A673 (cell line): ENCODE data around the gene ZIM2.

ENCODE experiments used
- EZH2 ChIP-seq: fragments of 200-600 bp; sonication (generic); IDR thresholded peaks from 2 replicates; pipeline ENCODE4 v1.6.1; 2017; ENCODE audit warnings: borderline replicate concordance, low read depth, mild to moderate bottlenecking, mixed read lengths, antibody characterized with exemption, low read length; ENCODE audit not compliant: poor library complexity, severe bottlenecking
- TF ChIP-seq, protein P1 (sequence below): fragments of 300-800, 200-600 bp; sonication (generic); conservative IDR thresholded peaks from 2 replicates; pipeline ENCODE4 v1.5.1; 2017; ENCODE audit warnings: low read depth, mild to moderate bottlenecking, antibody characterized with exemption, low read length, moderate library complexity, mixed read lengths

DNA sequence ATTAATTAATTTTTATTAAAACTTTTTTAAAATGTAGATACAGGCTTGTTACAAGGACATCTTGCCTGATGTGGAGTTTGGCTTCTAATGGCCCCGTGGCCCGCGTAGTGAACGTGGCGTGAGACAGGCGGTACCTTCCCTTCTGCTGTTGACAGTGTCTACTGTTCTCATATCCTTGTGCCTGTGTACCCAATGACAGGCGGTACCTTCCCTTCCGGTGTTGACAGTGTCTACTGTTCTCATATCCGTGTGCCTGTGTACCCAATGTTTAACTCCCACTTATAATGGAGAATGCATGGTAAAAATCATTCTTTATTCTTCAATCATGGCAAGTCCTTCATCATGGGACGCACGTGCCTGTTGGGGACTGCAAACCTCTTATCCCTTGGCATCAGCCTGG, 89.9 kb downstream of the ZIM2 start:
- TF ChIP-seq, protein P1, sequence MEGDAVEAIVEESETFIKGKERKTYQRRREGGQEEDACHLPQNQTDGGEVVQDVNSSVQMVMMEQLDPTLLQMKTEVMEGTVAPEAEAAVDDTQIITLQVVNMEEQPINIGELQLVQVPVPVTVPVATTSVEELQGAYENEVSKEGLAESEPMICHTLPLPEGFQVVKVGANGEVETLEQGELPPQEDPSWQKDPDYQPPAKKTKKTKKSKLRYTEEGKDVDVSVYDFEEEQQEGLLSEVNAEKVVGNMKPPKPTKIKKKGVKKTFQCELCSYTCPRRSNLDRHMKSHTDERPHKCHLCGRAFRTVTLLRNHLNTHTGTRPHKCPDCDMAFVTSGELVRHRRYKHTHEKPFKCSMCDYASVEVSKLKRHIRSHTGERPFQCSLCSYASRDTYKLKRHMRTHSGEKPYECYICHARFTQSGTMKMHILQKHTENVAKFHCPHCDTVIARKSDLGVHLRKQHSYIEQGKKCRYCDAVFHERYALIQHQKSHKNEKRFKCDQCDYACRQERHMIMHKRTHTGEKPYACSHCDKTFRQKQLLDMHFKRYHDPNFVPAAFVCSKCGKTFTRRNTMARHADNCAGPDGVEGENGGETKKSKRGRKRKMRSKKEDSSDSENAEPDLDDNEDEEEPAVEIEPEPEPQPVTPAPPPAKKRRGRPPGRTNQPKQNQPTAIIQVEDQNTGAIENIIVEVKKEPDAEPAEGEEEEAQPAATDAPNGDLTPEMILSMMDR = no peak
- TF ChIP-seq EZH2 = no peak
